Posterior vena cava (tissue), 2 donors: ENCODE measurements around the gene NUP93. TPM values are rescaled to one million over a fixed set of nuclear protein-coding genes. Genes with fewer than 3 reads are reported as not detected.
A peak's percentile ranks its signal among the peaks of the same experiment; 100 is the strongest.

Experiments
- DNase-seq: peaks from one replicate; pipeline ENCODE4 v3.0.0-alpha.2; 2020; ENCODE audit warnings: low spot score
- intact Hi-C, 2 donors: fragments of 100-400 bp; cut with DNase I; formaldehyde crosslinking; loops; one replicate each; pipeline versions ENCODE4 v1.14.1 to v1.14.2; 2022 to 2023
- total RNA-seq, 2 donors: library from RNA; stranded (reverse); fragmentation: NEBNext Ultra II Directional; extraction: Animal tissue kit (Norgen Biotek cat#: 25700); gene quantifications; one replicate each; pipeline ENCODE4 v1.2.1, GENCODE V29; 2021
- donor health status: DM: yes; HTN: yes; CAD: no.
- donor health status: DM: yes; HTN: yes; CAD: no.

The NUP93 gene
- total RNA-seq, 2 donors from 2014 or later = 42.8 to 54.7 TPM

GRCh38 chr16:56833243-56833970, 103.5 kb downstream of the NUP93 start:
- no peak for DNase-seq
- intact Hi-C loops = no loop called here

- DNase-seq = no peak
- intact Hi-C loops = no loop called here
Measured at GRCh38 chr16:56835320-56835719, 105.4 kb downstream of the NUP93 start.

DNA sequence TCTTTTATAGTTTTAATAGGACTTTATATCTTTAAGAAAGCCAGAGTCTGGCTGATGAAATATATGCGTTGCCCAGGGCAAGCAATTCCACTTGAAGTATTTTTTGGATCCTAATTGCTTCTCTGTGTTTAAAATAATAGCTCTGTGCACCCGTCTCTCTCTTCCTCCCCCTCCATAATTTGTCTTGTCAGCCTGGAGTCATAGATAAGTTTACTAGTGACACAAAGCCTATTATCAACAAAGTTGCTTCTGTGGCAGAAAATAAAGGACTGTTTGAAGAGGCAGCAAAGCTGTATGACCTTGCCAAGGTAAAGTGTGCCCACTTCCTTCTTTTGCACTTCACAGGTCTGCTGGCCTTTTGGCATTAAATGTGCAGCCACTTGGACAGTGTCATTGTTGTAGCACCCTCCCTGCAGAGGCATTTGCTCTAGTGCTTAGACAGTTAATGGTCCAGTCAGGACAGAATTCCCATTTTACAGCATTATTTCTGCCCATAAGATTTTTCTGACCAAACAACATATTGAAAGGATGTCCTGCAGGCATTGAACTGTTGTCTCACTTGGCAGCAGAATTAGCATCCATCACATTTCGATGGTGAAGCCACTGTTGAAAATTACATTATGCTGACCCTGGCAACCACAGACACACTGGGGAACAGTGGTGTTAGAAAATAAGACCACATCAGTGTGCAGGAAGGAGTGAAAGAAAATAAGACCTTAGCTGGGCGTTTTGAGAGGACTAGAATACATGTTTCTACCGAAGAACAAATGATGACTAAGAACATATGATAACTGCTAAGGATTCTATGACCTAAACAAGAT, 106.7 kb downstream of the NUP93 start:
- intact Hi-C loops = no loop called here
- no peak for DNase-seq

- intact Hi-C loops = no loop called here
Measured at GRCh38 chr16:56838622-56839337, 108.9 kb downstream of the NUP93 start.

DNA sequence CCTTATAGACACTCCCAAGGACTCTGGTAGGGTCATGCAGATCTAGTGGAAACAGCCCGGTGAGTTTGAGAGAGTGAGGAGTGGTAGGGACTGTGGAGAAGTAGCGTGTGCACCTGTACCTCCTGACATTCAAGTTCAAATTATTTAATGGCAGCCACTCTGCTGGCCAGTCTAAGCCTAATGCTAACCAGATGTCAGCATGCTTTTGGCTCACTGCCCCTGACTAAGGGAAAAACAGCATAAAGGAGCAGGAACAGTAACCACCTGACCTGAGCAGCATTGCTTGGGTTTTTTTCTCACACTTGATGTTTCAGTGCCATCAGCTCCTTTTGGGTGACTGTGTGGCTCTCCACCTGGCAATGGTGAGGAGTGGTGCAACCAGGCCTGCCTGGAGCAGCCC, 111.3 kb downstream of the NUP93 start:
- intact Hi-C loops = no loop called here

More at GRCh38 chr16:56838622-56839337, 108.9 kb downstream of the NUP93 start:
- no peak for DNase-seq

DNA sequence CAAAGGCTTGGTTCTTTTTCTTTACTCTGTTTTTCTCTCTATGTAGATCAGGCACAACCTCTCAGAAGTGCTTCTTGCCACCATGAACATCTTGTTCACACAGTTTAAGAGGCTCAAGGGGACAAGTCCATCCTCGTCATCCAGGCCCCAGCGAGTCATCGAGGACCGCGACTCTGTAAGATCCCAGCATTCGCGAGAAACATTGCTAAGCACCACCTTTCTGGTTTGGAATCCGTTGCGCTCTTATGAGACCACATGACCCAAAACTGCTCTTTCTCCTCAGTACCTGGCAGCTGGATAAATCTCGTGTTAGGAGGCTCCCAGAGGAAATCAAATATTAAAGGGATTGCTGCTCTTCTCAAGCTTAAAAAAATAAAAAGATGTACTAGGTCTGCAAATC, 111.7 kb downstream of the NUP93 start:
- no peak for DNase-seq
- intact Hi-C loops = no loop called here

More for the DNA sequence above, 111.3 kb downstream of the NUP93 start:
- DNase-seq = no peak

DNA sequence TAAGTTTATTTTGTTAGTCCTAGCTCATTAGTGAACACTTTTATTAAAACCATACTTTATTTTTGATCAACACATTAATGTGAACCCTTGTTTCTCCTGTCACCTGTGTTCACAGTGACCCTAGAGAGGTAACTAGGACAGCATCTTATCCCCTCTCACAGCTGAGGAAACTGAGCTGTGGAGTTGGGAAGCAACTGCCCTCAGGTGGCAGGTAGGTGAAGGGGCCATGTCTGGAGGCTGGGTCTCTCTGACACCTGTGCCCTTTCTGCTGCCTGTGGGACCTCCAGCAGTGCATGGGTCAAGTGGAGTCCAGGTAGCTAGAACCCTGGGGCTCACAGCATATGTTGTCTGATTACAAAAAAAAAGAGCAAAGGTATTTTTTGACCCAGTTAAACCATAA, 112.2 kb downstream of the NUP93 start:
- intact Hi-C loops = no loop called here
- DNase-seq = no peak

GRCh38 chr16:56844056-56844455, 114.1 kb downstream of the NUP93 start:
- DNase-seq = peak; percentile 54
- intact Hi-C loops = no loop called here

DNA sequence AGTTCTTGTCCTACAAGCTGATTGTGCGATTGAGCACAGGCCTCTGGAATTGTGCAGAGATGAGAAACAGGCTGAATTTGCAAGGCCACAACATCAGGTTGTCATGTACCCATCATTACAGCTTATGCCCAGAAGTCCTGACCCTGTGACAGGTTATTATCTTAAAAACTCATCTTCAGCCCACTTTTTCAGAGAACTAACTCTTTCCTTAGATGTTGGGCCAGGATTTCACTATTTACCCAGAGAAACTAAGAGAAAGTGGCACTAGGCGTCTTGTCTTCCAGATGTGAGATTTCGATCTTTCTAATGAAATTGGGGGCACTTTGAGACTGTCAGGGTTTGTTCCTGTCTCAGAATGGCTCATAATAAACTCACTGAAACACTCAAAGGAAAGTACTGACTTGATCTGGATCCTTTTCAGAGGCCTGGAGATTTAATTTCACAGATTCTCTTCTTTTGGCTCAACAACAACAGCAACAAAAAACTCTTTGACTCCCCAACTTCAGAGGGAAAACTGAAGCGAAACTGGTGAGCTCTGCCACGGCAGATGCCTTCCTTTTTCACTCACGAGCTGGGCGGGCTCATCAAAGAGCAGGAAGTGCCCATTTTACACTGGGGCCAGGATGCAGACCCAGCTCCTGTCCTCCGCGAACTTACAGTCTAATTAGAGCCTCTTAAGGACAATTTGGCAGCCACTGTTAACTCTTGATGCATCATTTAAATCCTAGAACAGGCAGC, 117.4 kb downstream of the NUP93 start:
- intact Hi-C loops = no loop called here
- peak; percentile 74 for DNase-seq

- peak; percentile 81 for DNase-seq
- intact Hi-C loops = no loop called here
Measured at GRCh38 chr16:56848029-56848936, 118.4 kb downstream of the NUP93 start.

GRCh38 chr16:56848955-56849689, 119.2 kb downstream of the NUP93 start:
- intact Hi-C loops = no loop called here
- peak; percentile 76 for DNase-seq

DNA sequence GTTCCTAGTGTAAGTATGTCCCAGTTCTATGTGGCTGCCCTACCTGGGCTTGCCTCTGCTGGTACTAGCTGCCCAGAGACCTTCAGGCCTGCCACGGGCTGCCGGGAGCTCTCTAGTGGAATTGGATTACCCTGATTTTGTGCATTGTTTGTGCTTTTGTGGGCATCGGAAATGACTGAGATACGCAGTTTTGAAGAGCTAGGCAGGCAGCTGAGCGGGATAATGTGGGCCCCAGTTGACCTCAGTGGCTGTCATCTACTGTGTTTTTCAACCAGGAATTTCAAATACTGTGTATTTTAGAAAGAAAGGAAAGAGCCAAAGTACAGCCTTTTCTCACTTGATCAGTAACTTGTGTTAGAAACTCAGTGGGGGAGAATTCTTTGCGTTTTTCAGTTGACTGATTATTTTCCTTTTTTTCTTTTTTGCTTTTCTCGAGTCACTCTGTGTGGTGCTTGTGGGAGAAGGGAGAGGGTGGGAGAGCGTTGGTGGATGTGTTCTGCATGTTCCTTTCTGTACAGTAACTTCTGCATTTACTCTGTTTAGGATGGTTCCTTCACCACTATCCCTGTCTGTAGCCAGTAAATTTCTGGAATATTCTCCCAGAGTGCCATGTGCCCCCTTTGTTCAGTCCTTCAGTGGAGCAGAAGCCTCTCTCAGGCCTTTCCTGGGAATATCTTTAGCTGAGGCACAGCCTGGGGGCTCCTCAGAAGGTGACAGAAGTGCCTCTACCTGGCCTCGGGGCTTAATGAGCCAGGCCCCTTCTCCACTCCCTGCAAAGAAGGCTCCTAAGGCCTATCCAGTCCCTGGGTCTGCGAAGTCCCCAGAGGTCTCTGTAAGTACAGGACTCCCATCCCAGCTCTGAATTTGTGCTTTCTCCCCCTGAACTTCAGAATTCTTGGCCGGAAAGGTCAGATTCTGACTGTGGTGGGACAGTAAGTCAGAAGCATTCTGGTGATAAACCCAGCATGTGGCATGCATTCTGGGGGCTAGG, 120.1 kb downstream of the NUP93 start:
- intact Hi-C loops = no loop called here
- peak; percentile 46 for DNase-seq

DNA sequence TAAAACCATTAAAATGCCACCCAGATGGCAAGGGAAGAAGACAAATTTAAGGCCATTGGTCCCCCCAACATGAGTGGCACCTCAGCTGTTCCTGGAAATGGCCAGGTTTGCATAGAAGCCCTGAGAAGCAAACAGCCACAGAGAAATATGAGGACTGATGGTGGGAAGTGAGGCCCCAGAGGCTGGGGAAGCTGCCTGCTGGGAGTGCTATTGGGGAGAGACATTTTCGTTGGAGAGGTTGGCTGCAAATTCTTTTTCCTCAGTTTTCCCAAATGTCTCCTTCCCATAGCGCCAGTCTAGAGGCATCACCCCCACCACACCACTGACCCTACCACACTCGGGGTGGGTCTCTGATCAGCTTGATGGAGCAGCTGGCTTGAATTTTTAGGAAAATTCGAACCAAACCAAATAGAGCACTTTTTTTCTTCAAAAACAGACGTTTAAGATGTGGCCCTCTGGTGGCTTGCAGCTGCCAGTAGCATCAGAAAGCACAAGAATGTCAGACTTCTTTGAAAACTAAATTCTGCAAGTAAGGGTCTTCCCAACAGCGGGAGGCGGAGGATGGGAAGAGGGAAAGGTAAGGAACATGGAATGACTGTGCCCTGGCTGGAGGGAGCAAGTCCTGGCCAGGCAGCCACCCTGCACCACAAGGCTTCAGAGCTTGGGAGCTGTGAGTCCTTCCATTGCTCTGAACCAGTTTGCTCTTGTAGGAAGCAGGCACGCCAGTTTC, 121.9 kb downstream of the NUP93 start:
- intact Hi-C loops = no loop called here
- peak; percentile 52 for DNase-seq

- no peak for DNase-seq
- intact Hi-C loops = no loop called here
Measured at GRCh38 chr16:56852401-56852730, 122.4 kb downstream of the NUP93 start.

DNA sequence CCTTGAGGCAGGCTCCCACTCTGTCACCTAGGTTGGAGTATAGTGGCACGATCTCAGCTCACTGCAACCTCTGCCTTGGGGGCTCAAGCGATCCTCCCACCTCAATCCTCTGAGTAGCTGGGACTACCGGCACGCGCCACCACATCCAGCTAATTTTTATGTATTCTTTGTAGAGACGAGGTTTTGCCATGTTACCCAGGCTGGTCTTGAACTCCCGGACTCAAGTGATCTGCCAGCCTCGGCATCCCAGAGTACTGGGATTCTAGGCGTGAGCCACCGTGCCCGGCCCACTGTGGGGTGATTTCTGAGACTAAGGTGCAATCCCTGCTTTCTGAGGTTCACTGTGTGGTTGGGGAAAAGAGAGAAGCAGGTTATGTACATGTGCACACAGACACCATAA, 123.0 kb downstream of the NUP93 start:
- intact Hi-C loops = no loop called here
- peak; percentile 40 for DNase-seq

DNA sequence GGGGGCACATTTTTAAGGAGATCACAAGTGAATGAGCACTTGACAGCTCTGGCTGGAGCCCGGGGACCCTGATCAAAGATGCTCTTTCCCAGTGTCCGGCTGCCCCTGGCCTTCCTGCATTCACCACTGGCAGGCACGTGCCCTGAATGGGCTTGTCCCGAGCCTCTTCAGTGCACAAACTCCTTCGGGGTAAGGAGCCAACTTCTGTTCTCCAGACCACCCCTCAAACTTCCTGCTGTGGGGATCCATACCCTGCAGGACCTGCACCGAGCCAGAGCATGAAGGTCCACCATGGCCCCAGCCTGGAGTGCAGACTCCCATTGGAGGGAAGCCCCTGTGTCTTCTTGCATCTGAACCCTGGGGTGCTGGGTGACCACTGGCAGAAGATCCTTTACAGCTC, 125.3 kb downstream of the NUP93 start:
- no peak for DNase-seq
- intact Hi-C loops = no loop called here
